Spleen (tissue), 11 donors: ENCODE data around the gene PDE1C. TPM values are rescaled to one million over a fixed set of nuclear protein-coding genes. Genes with fewer than 3 reads are reported as not detected.

Experiments
- DNase-seq: peaks from one replicate; pipeline ENCODE4 v3.0.0-alpha.2; 2020
- H3K27ac ChIP-seq, 8 donors: fragments of 200-600 bp; sonication (generic) in 7 of 8; 1 replicate in 4 of 8; 2 replicates in 4 of 8; pipeline versions ENCODE4 v1.5.0 to v1.8.0; 2016 to 2021; ENCODE audit warnings: inconsistent platforms in 4 of 8, mild to moderate bottlenecking in 4 of 8, moderate library complexity in 1 of 8
- H3K27me3 ChIP-seq, 7 donors: fragments of 200-600 bp; sonication (generic) in 6 of 7; replicated peaks in 1 of 7; 1 replicate in 4 of 7; 2 replicates in 3 of 7; pipeline versions ENCODE4 v1.5.0 to v1.8.0; 2016 to 2021; ENCODE audit warnings: inconsistent platforms in 3 of 7, mild to moderate bottlenecking in 1 of 7
- H3K36me3 ChIP-seq, 6 donors: fragments of 200-600 bp; sonication (generic) in 5 of 6; 1 replicate in 4 of 6; 2 replicates in 2 of 6; pipeline versions ENCODE4 v1.5.0 to v1.8.0; 2016 to 2021; ENCODE audit warnings: inconsistent platforms in 2 of 6
- H3K4me1 ChIP-seq, 6 donors: fragments of 200-600 bp; sonication (generic) in 5 of 6; 1 replicate in 3 of 6; 2 replicates in 3 of 6; pipeline versions ENCODE4 v1.5.0 to v1.8.0; 2016 to 2021; ENCODE audit warnings: inconsistent platforms in 3 of 6
- H3K4me3 ChIP-seq, 8 donors: fragments of 200-600 bp; sonication (generic) in 7 of 8; 1 replicate in 4 of 8; 2 replicates in 4 of 8; pipeline versions ENCODE4 v1.5.0 to v1.8.0; 2016 to 2021; ENCODE audit warnings: inconsistent platforms in 4 of 8, mild to moderate bottlenecking in 4 of 8, moderate library complexity in 2 of 8
- H3K9me3 ChIP-seq, 8 donors: fragments of 200-600 bp; sonication (generic) in 7 of 8; 1 replicate in 4 of 8; 2 replicates in 4 of 8; pipeline versions ENCODE4 v1.5.0 to v1.8.0; 2016 to 2021; ENCODE audit warnings: inconsistent platforms in 4 of 8
- POLR2A ChIP-seq, 3 donors: fragments of 450-650 bp; IDR thresholded peaks; one replicate each; pipeline ENCODE4 v1.5.1; 2017; ENCODE audit warnings: antibody characterized with exemption in 3 of 3, mild to moderate bottlenecking in 1 of 3
- POLR2AphosphoS5 ChIP-seq, 3 donors: sonication (generic); formaldehyde crosslinking; IDR thresholded peaks; one replicate each; pipeline ENCODE4 v1.5.1; 2017; ENCODE audit warnings: antibody characterized with exemption in 3 of 3
- WGBS, 5 donors: extraction: QIAGEN DNeasy Blood & Tissue Kit in 3 of 5; methylation state at CpG; one replicate each; pipeline versions ENCODE4 v1.1.5 to v1.1.7; 2013 to 2018; 5-methylcytosine and 5-hydroxymethylcytosine counted together
- intact Hi-C: fragments of 100-400 bp; cut with DNase I; formaldehyde crosslinking; loops from one replicate; pipeline ENCODE4 v1.15.0; 2023; ENCODE audit warnings: low total_unique reads
- polyA plus RNA-seq, 3 donors: library from polyadenylated mRNA; stranded (reverse); fragments of 200-250 nt; gene quantifications; one replicate each; pipeline ENCODE4 v1.2.1, GENCODE V29; 2013
- total RNA-seq, 7 donors: library from RNA; depleted of rRNA in 3 of 7; stranded (reverse); fragments of >200 nt in 3 of 7; fragmentation: NEBNext Ultra II Directional in 4 of 7; extraction: Animal tissue kit (Norgen Biotek cat#: 25700) in 4 of 7; gene quantifications; one replicate each; pipeline versions ENCODE4 v1.1.0 to v1.2.1, GENCODE V29; 2016 to 2021
- TF ChIP-seq, protein P1 (sequence below), 11 experiments: fragments of 200-600 bp in 7 of 11; fragments of 450-650 bp in 4 of 11; sonication (generic) in 4 of 11; IDR thresholded peaks in 8 of 11; conservative IDR thresholded peaks in 3 of 11; 1 replicate in 7 of 11; 2 replicates in 4 of 11; pipeline versions ENCODE4 v1.4.0 to v1.8.0; 2016 to 2021; ENCODE audit warnings: antibody characterized with exemption in 11 of 11, inconsistent platforms in 4 of 11, mild to moderate bottlenecking in 1 of 11
- donor health status: healthy with polysubstance abuse.
- donor health status: DM: no; HTN: no; CAD: no; lungs with moderate emphysema.
- donor health status: DM: no; HTN: no; CAD: no.
- donor health status: Bipolar disorder and iron deficiency.
- donor health status: healthy.
- donor health status: DM: no; HTN: no; CAD: no.
- donor health status: DM: yes; HTN: yes; CAD: no.

PDE1C gene
- total and polyA plus RNA-seq, 10 donors: 0.53 to 3.3 (median 1.6) TPM

DNA sequence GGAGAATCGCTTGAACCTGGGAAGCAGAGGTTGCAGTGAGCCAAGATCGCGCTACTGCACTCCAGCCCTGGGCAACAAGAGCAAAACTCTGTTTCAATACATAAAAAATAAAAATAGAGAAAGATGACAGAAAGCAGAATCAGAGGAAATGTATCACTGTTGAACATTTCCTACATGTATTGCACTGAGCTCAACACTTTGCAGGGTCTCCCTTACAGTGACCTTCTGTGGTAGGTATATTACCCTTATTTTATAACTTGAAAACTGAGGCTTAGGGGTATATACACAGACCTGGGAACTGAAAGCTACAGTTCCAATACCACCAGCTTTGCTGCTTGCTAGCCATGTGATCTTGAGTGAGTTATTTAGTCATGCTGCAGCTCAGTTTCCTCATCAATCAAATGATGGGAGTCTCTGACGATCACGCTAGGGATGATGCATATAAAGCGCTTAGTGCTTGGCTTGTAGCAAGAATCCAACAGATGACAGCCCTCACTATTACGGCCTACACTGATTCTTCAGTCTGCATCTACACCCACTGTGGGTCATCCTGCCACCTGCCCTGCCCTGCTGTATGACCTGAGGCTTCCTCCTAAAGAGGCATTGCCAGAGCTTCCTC lies 99.0 kb downstream of the PDE1C start:
- H3K4me1 ChIP-seq: no peaks in the 10 kb centered on the region
- no peaks in the 10 kb centered on the region for H3K27me3 ChIP-seq
- DNase-seq: no peak
- H3K27ac ChIP-seq: no peak overlapping the region
- H3K4me3 ChIP-seq: no peak overlapping the region
- H3K36me3 ChIP-seq: no peaks in the 10 kb centered on the region
- peaks cover 0 to 8% (median 3%) of the 10 kb centered on the region in 8 donors for H3K9me3 ChIP-seq
- TF ChIP-seq, protein P1, sequence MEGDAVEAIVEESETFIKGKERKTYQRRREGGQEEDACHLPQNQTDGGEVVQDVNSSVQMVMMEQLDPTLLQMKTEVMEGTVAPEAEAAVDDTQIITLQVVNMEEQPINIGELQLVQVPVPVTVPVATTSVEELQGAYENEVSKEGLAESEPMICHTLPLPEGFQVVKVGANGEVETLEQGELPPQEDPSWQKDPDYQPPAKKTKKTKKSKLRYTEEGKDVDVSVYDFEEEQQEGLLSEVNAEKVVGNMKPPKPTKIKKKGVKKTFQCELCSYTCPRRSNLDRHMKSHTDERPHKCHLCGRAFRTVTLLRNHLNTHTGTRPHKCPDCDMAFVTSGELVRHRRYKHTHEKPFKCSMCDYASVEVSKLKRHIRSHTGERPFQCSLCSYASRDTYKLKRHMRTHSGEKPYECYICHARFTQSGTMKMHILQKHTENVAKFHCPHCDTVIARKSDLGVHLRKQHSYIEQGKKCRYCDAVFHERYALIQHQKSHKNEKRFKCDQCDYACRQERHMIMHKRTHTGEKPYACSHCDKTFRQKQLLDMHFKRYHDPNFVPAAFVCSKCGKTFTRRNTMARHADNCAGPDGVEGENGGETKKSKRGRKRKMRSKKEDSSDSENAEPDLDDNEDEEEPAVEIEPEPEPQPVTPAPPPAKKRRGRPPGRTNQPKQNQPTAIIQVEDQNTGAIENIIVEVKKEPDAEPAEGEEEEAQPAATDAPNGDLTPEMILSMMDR (IDR thresholded peaks at IDR 0.05 in 8 of 11, conservative IDR thresholded peaks at IDR 0.05 in 3 of 11): no peak
- TF ChIP-seq POLR2A (IDR thresholded peaks at IDR 0.05): no peak
- WGBS, 5 donors: 85 to 93% (median 91%) methylated on average over 7 of the region's 7 CpGs
- intact Hi-C loops: no loop called here

DNA sequence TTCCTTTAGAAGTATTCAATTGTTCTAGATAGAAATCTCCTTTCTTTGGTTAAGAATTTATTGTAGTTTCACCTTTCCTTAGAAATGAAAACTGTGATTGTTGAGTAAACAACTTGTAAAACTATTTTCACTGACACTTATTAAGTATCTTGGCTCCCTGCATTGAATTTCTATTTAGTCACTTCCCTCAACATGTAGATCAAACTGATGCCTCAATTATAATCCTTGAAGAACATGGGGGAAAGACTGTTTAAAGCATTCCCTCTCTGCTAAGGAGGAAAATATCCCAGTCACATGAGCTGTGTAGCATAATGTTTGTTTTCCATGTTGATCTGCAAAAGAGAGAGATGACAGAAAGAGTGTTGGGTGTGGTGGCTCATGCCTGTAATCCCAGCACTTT lies 99.7 kb downstream of the PDE1C start:
- TF ChIP-seq, protein P1 (IDR thresholded peaks at IDR 0.05 in 8 of 11, conservative IDR thresholded peaks at IDR 0.05 in 3 of 11): no peak
- TF ChIP-seq POLR2A (IDR thresholded peaks at IDR 0.05) (no peak), POLR2AphosphoS5 (IDR thresholded peaks at IDR 0.05) (no peak)
- no peaks in the 10 kb centered on the region for H3K27me3 ChIP-seq
- no peak overlapping the region for H3K27ac ChIP-seq
- intact Hi-C loops: no loop called here
- H3K36me3 ChIP-seq: no peaks in the 10 kb centered on the region
- DNase-seq: no peak
- H3K4me3 ChIP-seq: no peak overlapping the region
- H3K9me3 ChIP-seq: peaks cover 0 to 14% (median 5%) of the 10 kb centered on the region in 8 donors
- no peaks in the 10 kb centered on the region for H3K4me1 ChIP-seq

DNA sequence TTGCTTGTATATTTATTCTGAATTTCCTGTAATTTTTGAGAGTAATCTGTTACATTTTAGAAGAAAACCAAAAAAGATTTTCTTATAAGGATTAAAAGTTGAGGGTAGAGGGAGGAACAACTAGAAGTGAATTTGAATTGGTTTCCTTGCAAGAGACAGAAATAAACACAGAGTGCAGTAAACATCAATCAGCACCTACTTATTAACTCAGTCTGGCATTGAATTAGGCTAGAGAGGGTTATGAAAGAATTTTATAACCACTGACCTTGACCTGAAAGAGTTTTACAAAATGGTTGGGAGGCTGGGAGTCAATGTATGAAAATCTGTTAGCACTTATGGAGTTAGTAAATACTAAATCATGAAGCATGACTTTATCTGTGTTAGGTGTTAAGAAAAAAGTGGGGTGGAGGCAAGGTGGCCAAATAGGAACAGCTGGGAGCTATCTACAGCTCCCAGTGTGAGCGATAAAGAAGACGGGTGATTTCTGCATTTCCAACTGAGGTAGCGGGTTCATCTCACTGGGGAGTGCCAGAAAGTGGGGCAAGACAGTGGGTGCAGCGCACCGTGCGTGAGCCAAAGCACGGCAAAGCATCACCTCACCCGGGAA lies 106.5 kb downstream of the PDE1C start:
- no peak for DNase-seq
- Histone ChIP-seq H3K4me3 (no peak overlapping the region), H3K36me3 (no peaks in the 10 kb centered on the region), H3K27ac (no peak overlapping the region), H3K27me3 (no peaks in the 10 kb centered on the region), H3K4me1 (no peaks in the 10 kb centered on the region), H3K9me3 (peaks cover 0 to 21% (median 9%) of the 10 kb centered on the region in 8 donors)
- intact Hi-C loops: no loop called here
- TF ChIP-seq, protein P1 (IDR thresholded peaks at IDR 0.05 in 8 of 11, conservative IDR thresholded peaks at IDR 0.05 in 3 of 11): no peak
- TF ChIP-seq POLR2AphosphoS5 (IDR thresholded peaks at IDR 0.05) (no peak), POLR2A (IDR thresholded peaks at IDR 0.05) (no peak)
- 91 to 96% (median 94%) methylated on average over 8 of the region's 8 CpGs for WGBS, 5 donors

DNA sequence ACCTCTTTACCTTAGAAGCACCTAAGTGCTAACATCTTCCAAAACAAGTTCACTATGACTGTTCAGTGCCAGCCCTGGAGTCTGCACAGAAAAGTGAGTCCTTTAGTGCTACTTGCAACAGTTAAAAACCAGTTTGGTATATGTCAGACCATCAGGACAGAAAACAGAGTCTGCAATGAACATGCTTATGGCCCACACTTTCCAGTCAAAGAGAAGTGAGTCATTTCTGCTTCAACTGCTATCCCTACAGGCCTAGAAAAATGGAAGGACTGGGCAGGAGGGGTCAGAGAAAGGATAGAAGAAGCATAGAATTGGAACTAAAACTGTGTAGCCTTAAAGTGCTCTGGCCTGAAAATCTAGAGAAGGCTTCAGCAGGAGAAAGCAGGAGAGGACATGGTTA lies 108.0 kb downstream of the PDE1C start:
- Histone ChIP-seq H3K27me3 (no peaks in the 10 kb centered on the region), H3K4me3 (no peak overlapping the region), H3K27ac (no peak overlapping the region), H3K36me3 (no peaks in the 10 kb centered on the region), H3K9me3 (peaks cover 0 to 21% (median 7%) of the 10 kb centered on the region in 8 donors), H3K4me1 (no peaks in the 10 kb centered on the region)
- TF ChIP-seq, protein P1 (IDR thresholded peaks at IDR 0.05 in 8 of 11, conservative IDR thresholded peaks at IDR 0.05 in 3 of 11): no peak
- TF ChIP-seq POLR2AphosphoS5 (IDR thresholded peaks at IDR 0.05) (no peak), POLR2A (IDR thresholded peaks at IDR 0.05) (no peak)
- no peak for DNase-seq
- intact Hi-C loops: no loop called here
